B cell (primary cell): ENCODE data around the gene ISLR2. TPM values are rescaled to one million over a fixed set of nuclear protein-coding genes. Genes with fewer than 3 reads are reported as not detected.
A peak's percentile ranks its signal among the peaks of the same experiment; 100 is the strongest.

Experiments
- ATAC-seq: fragments of 200-7000 bp; cut with Tn5 transposase; one replicate; pipeline ENCODE4 v1.10.0; 2021; ENCODE audit warnings: low read depth, mild to moderate bottlenecking, moderate number of reproducible peaks, moderate library complexity
- CTCF ChIA-PET: fragments of 350-600 bp; sonication (Branson Sonifier 250); formaldehyde crosslinking; loops from one replicate; lab custom pipeline; 2021; ENCODE audit warnings: antibody characterized with exemption, inconsistent platforms; lab: Charles Lee
- POLR2A ChIA-PET: fragments of 350-600 bp; sonication (Branson Sonifier 250); formaldehyde crosslinking; loops from one replicate; lab custom pipeline; 2021; ENCODE audit warnings: antibody characterized with exemption; lab: Charles Lee
- DNase-seq: peaks from one replicate; pipeline ENCODE4 v3.0.0; 2013
- H2AFZ ChIP-seq: 2 replicates; pipeline ENCODE4 v1.6.1; 2012; ENCODE audit warnings: mild to moderate bottlenecking, low read depth, low read length; ENCODE audit not compliant: insufficient read depth, poor library complexity, severe bottlenecking
- H3K27ac ChIP-seq, 2 donors: 1 replicate in 1 of 2; 2 replicates in 1 of 2; pipeline ENCODE4 v1.5.1; 2012 to 2013; ENCODE audit warnings: low read length in 2 of 2, mild to moderate bottlenecking in 2 of 2, moderate library complexity in 1 of 2
- H3K27me3 ChIP-seq, 4 experiments: fragments of 200-600 bp in 1 of 4; sonication (generic) in 1 of 4; replicated peaks in 1 of 4; 1 replicate in 2 of 4; 2 replicates in 2 of 4; pipeline versions ENCODE4 v1.6.1 to v1.7.0; 2013 to 2016; ENCODE audit warnings: low read length in 3 of 4, mild to moderate bottlenecking in 2 of 4, mixed read lengths in 1 of 4, moderate library complexity in 1 of 4; ENCODE audit not compliant: insufficient read depth in 4 of 4, control insufficient read depth in 3 of 4; ENCODE audit errors: control extremely low read depth in 1 of 4
- H3K36me3 ChIP-seq, 2 experiments: replicated peaks in 1 of 2; 1 replicate in 1 of 2; 2 replicates in 1 of 2; pipeline versions ENCODE4 v1.6.1 to v1.7.1; 2013; ENCODE audit warnings: low read length in 1 of 2; ENCODE audit not compliant: insufficient read depth in 2 of 2, control insufficient read depth in 1 of 2; ENCODE audit errors: control extremely low read depth in 1 of 2, extremely low read depth in 1 of 2
- H3K4me1 ChIP-seq, 2 donors: fragments of 200-600 bp in 1 of 2; sonication (generic) in 1 of 2; 1 replicate in 1 of 2; 2 replicates in 1 of 2; pipeline versions ENCODE4 v1.5.1 to v1.6.1; 2013 to 2017; ENCODE audit warnings: low read length in 2 of 2; ENCODE audit not compliant: control insufficient read depth in 2 of 2, insufficient read depth in 2 of 2
- H3K4me2 ChIP-seq: replicated peaks from 2 replicates; pipeline ENCODE3; 2012; ENCODE audit warnings: mild to moderate bottlenecking, low read depth, low read length; ENCODE audit not compliant: poor library complexity, severe bottlenecking
- H3K4me3 ChIP-seq, 5 experiments: fragments of 200-600 bp in 1 of 5; sonication (generic) in 1 of 5; 1 replicate in 3 of 5; 2 replicates in 2 of 5; pipeline versions ENCODE4 v1.5.1 to v1.7.0; 2011 to 2016; ENCODE audit warnings: low read length in 4 of 5, mild to moderate bottlenecking in 4 of 5, low read depth in 2 of 5, control low read depth in 1 of 5, moderate library complexity in 1 of 5; ENCODE audit not compliant: insufficient read depth in 1 of 5; ENCODE audit errors: control extremely low read depth in 1 of 5, extremely low read depth in 1 of 5
- H3K79me2 ChIP-seq: fragments of 200-600 bp; sonication (generic); one replicate; pipeline ENCODE4 v1.6.0; 2016; ENCODE audit warnings: low read length; ENCODE audit not compliant: control insufficient read depth, insufficient read depth
- H3K9ac ChIP-seq: fragments of 200-600 bp; sonication (generic); 2 replicates; pipeline ENCODE4 v1.6.1; 2017; ENCODE audit warnings: mild to moderate bottlenecking, low read length, moderate library complexity
- H3K9me3 ChIP-seq, 3 donors: one replicate each; pipeline versions ENCODE4 v1.6.1 to v1.7.1; 2013; ENCODE audit warnings: low read length in 2 of 3; ENCODE audit not compliant: control insufficient read depth in 2 of 3, insufficient read depth in 1 of 3; ENCODE audit errors: control extremely low read depth in 1 of 3
- H4K20me1 ChIP-seq: 2 replicates; pipeline ENCODE4 v1.6.0; 2012; ENCODE audit warnings: mild to moderate bottlenecking, low read length; ENCODE audit not compliant: insufficient read depth, control insufficient read depth, poor library complexity, severe bottlenecking
- H3K27ac Mint-ChIP-seq: one replicate; pipeline ENCODE4 v1.8.0; 2021; ENCODE audit warnings: mixed read lengths
- H3K27me3 Mint-ChIP-seq: one replicate; pipeline ENCODE4 v1.8.0; 2021; ENCODE audit warnings: mixed read lengths
- H3K4me1 Mint-ChIP-seq: one replicate; pipeline ENCODE4 v1.8.0; 2021; ENCODE audit warnings: mixed read lengths
- H3K4me3 Mint-ChIP-seq: one replicate; pipeline ENCODE4 v1.8.0; 2021; ENCODE audit warnings: mixed read lengths
- H3K9me3 Mint-ChIP-seq: one replicate; pipeline ENCODE4 v1.8.0; 2022; ENCODE audit warnings: mixed read lengths; ENCODE audit not compliant: insufficient read depth
- EZH2 ChIP-seq: IDR thresholded peaks from 2 replicates; pipeline ENCODE4 v1.6.1; 2012; ENCODE audit warnings: borderline replicate concordance, low read depth, mild to moderate bottlenecking, moderate library complexity, low read length; ENCODE audit not compliant: insufficient read depth, poor library complexity, severe bottlenecking
- WGBS: methylation state at CpG from one replicate; pipeline ENCODE4 v1.1.5; 2013; ENCODE audit warnings: missing lambda C conversion rate; ENCODE audit not compliant: insufficient coverage; 5-methylcytosine and 5-hydroxymethylcytosine counted together
- intact Hi-C: fragments of 100-400 bp; cut with micrococcal nuclease; formaldehyde crosslinking; loops from one replicate; pipeline ENCODE4 v1.10.0; 2022
- polyA plus RNA-seq: library from polyadenylated mRNA; depleted of rRNA; stranded (reverse); fragments of >200 nt; gene quantifications from 2 replicates; pipeline ENCODE4 v1.2.3, GENCODE V29; 2012
- total RNA-seq, 2 donors: library from RNA; stranded (reverse); fragments of 120-200 nt in 1 of 2; gene quantifications; 1 replicate in 1 of 2; 2 replicates in 1 of 2; pipeline versions ENCODE4 v1.2.3 to v1.2.4, GENCODE V29; 2013 to 2022
- TF ChIP-seq, protein P1 (sequence below): fragments of 200-600 bp; IDR thresholded peaks from one replicate; pipeline ENCODE4 v1.8.0; 2022; ENCODE audit warnings: antibody characterized with exemption, mild to moderate bottlenecking

ISLR2 gene
- total and polyA plus RNA-seq, 2 donors (not counting 1 experiment from before 2014, with no cell fraction given) = not detected

DNA sequence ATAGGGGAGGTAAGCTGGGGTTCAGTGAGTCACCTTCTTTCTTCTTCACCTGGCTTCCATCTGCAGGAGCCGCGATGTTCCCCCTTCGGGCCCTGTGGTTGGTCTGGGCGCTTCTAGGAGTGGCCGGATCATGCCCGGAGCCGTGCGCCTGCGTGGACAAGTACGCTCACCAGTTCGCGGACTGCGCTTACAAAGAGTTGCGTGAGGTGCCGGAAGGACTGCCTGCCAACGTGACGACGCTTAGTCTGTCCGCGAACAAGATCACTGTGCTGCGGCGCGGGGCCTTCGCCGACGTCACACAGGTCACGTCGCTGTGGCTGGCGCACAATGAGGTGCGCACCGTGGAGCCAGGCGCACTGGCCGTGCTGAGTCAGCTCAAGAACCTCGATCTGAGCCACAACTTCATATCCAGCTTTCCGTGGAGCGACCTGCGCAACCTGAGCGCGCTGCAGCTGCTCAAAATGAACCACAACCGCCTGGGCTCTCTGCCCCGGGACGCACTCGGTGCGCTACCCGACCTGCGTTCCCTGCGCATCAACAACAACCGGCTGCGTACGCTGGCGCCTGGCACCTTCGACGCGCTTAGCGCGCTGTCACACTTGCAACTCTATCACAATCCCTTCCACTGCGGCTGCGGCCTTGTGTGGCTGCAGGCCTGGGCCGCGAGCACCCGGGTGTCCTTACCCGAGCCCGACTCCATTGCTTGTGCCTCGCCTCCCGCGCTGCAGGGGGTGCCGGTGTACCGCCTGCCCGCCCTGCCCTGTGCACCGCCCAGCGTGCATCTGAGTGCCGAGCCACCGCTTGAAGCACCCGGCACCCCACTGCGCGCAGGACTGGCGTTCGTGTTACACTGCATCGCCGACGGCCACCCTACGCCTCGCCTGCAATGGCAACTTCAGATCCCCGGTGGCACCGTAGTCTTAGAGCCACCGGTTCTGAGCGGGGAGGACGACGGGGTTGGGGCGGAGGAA, 2.6 kb downstream of the ISLR2 start:
- Histone ChIP-seq H3K4me2 (peak overlapping the region; percentile 18), H3K9ac (no peak overlapping the region), H2AFZ (no peak overlapping the region), H3K9me3 (peaks cover 0 to 80% (median 12%) of the 10 kb centered on the region in 3 donors), H4K20me1 (no peaks in the 10 kb centered on the region), H3K36me3 (no peaks in the 10 kb centered on the region), H3K4me3 (no peak overlapping the region), H3K27me3 (peaks cover 0 to 95% (median 69%) of the 10 kb centered on the region in 4 experiments), H3K79me2 (no peaks in the 10 kb centered on the region), H3K4me1 (peaks cover 75 to 80% of the 10 kb centered on the region in 2 donors), H3K27ac (no peak overlapping the region)
- DNase-seq (peak; percentile 58), ATAC-seq (no peak)
- intact Hi-C loops = no loop called here
- TF ChIP-seq, protein P1, sequence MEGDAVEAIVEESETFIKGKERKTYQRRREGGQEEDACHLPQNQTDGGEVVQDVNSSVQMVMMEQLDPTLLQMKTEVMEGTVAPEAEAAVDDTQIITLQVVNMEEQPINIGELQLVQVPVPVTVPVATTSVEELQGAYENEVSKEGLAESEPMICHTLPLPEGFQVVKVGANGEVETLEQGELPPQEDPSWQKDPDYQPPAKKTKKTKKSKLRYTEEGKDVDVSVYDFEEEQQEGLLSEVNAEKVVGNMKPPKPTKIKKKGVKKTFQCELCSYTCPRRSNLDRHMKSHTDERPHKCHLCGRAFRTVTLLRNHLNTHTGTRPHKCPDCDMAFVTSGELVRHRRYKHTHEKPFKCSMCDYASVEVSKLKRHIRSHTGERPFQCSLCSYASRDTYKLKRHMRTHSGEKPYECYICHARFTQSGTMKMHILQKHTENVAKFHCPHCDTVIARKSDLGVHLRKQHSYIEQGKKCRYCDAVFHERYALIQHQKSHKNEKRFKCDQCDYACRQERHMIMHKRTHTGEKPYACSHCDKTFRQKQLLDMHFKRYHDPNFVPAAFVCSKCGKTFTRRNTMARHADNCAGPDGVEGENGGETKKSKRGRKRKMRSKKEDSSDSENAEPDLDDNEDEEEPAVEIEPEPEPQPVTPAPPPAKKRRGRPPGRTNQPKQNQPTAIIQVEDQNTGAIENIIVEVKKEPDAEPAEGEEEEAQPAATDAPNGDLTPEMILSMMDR = no peak
- no peak for TF ChIP-seq EZH2
- Mint-ChIP-seq H3K9me3 (no peaks in the 10 kb centered on the region), H3K27ac (peak overlapping the region; percentile 61), H3K4me1 (peaks cover 62% of the 10 kb centered on the region), H3K27me3 (peaks cover 76% of the 10 kb centered on the region), H3K4me3 (no peak overlapping the region)
- 18% methylated on average over 90 of the region's 90 CpGs for WGBS
- ChIA-PET POLR2A (no interaction called here), CTCF (interaction anchor here (1.0 to 1.9 kb wide), 3 partner anchors 11 to 158 kb away, joined by 3 to 4 read pairs (median 3); no protein-coding TSS in a partner anchor)
